Mammary epithelial cell (primary cell): ENCODE results near the gene DENND5A.

ENCODE experiments used
- CTCF ChIP-seq, 2 donors: IDR thresholded peaks in 1 of 2; conservative IDR thresholded peaks in 1 of 2; 2 replicates each; pipeline ENCODE4 v1.5.1; 2011 to 2012; ENCODE audit warnings: inconsistent platforms in 2 of 2, low read length in 2 of 2, mild to moderate bottlenecking in 2 of 2, control low read depth in 1 of 2, low read depth in 1 of 2; ENCODE audit not compliant: insufficient read depth in 1 of 2; ENCODE audit errors: extremely low read depth in 1 of 2
- EZH2 ChIP-seq: IDR thresholded peaks from 2 replicates; pipeline ENCODE4 v1.6.1; 2012; ENCODE audit warnings: low read length, inconsistent platforms, borderline replicate concordance

GRCh38 chr11:9313648-9314290, 48.6 kb upstream of the DENND5A start:
- no peak for TF ChIP-seq CTCF (conservative IDR thresholded peaks at IDR 0.05 in 1 of 2, IDR thresholded peaks at IDR 0.05 in 1 of 2; ENCODE audit: extremely low read depth in 1 of 2, insufficient read depth in 1 of 2, low read depth in 1 of 2, low read length in 2 of 2)
- TF ChIP-seq EZH2: no peak
